HG02610 (cell line): ENCODE results near the gene NR2F1.

Experiments used
- ATAC-seq: cut with Tn5 transposase; IDR thresholded peaks from one replicate; pipeline ENCODE4 v1.9.1; 2021; ENCODE audit warnings: mild to moderate bottlenecking, moderate library complexity; ENCODE audit not compliant: unreplicated experiment

The NR2F1 gene

GRCh38 chr5:93577854-93578812 lies 4.9 kb upstream of the NR2F1 start:
- no peak for ATAC-seq

GRCh38 chr5:93578813-93579691 lies 4.0 kb upstream of the NR2F1 start:
- ATAC-seq: no peak

- ATAC-seq: no peak
These were observed 3.3 kb upstream of the NR2F1 start for GRCh38 chr5:93579692-93580062.

GRCh38 chr5:93580063-93580926 lies 2.7 kb upstream of the NR2F1 start:
- ATAC-seq: no peak

- peak; percentile 23 for ATAC-seq
These were observed 2.0 kb upstream of the NR2F1 start, which contains the start of gene NR2F1-AS1 for GRCh38 chr5:93580927-93581445. TSS of gene NR2F1-AS1 (minus strand) at chr5:93581219.

GRCh38 chr5:93582167-93582462 lies 907 bp upstream of the NR2F1 start:
- ATAC-seq: no peak

GRCh38 chr5:93583439-93583767 lies 381 bp downstream of the NR2F1 start:
- ATAC-seq: no peak

- peak; percentile 35 for ATAC-seq
These were observed 960 bp downstream of the NR2F1 start for GRCh38 chr5:93583768-93584595.

GRCh38 chr5:93584596-93585040 lies 1.6 kb downstream of the NR2F1 start:
- no peak for ATAC-seq

GRCh38 chr5:93585041-93585766 lies 2.2 kb downstream of the NR2F1 start:
- ATAC-seq: no peak

GRCh38 chr5:93585767-93586385 lies 2.9 kb downstream of the NR2F1 start:
- ATAC-seq: no peak

- no peak for ATAC-seq
These were observed 3.9 kb downstream of the NR2F1 start for GRCh38 chr5:93586736-93587596.

GRCh38 chr5:93587597-93588351 lies 4.8 kb downstream of the NR2F1 start:
- ATAC-seq: no peak

- no peak for ATAC-seq
These were observed 5.5 kb downstream of the NR2F1 start for GRCh38 chr5:93588352-93589151.

GRCh38 chr5:93589152-93589828 lies 6.3 kb downstream of the NR2F1 start:
- no peak for ATAC-seq

- ATAC-seq: no peak
These were observed 6.8 kb downstream of the NR2F1 start for GRCh38 chr5:93589829-93590215.
